Measurements from ENCODE around the gene PTGES. TPM values are rescaled to one million over a fixed set of nuclear protein-coding genes. Genes with fewer than 3 reads are reported as not detected.
"Not testable (repeated sequence)": the region's sequence is repeated elsewhere in the genome, so short reads cannot be mapped to it uniquely, and the experiment has no call there.

Gene PTGES
- total RNA-seq (10 to 100 TPM in 1 of 2 donors, 1 to 10 TPM in 1; 9.5 to 36.9 TPM), polyA plus RNA-seq (ENCODE audit: insufficient read depth, low read depth, low replicate concordance) (41.8 TPM)
- long read RNA-seq, donor 1, partial matches to known transcripts: 0 of 2 reads
- long read RNA-seq, donor 1, other reads (novel, unspliced or antisense): 0 of 2 reads
- long read RNA-seq, donor 2, partial matches to known transcripts: 0 of 2 reads
- long read RNA-seq, donor 2, other reads (novel, unspliced or antisense): 0 of 2 reads

GRCh38 chr9:129752900-129753729, at the start of gene PTGES:
Gene PTGES (minus strand): TSS chr9:129753042. CDS start chr9:129753012, 30 bp downstream.
- H3K4me1 ChIP-seq: peaks cover 18% of the 10 kb centered on the region
- H3K36me3 ChIP-seq (ENCODE audit: low read depth, missing control alignments): no peaks in the 10 kb centered on the region
- DNase-seq: peak; percentile 86
- intact Hi-C loops (cut with DNase I; ENCODE audit: low total_unique reads): no loop called here
- WGBS, 2 donors: 36 to 45% methylated on average over 20 to 22 of the region's 23 CpGs
- H3K9me3 ChIP-seq: no peaks in the 10 kb centered on the region
- H3K27ac ChIP-seq: peak within 1 kb of the TSS in 1 of 2 donors; percentile 15
- TF ChIP-seq POLR2A (IDR thresholded peaks at IDR 0.05) (no peak), CTCF (IDR thresholded peaks at IDR 0.05) (no peak)
- no peaks in the 10 kb centered on the region for H3K27me3 ChIP-seq
- no peak within 1 kb of the TSS for H3K4me3 ChIP-seq

GRCh38 chr9:129801504-129801903, 48.7 kb upstream of the PTGES start:
- 50 to 71% methylated on average over 17 of the region's 17 CpGs for WGBS, 2 donors
- intact Hi-C loops (cut with DNase I; ENCODE audit: low total_unique reads): no loop called here
- H3K36me3 ChIP-seq (ENCODE audit: low read depth, missing control alignments): no peaks in the 10 kb centered on the region
- H3K4me1 ChIP-seq: peaks cover 5% of the 10 kb centered on the region
- H3K9me3 ChIP-seq: no peaks in the 10 kb centered on the region
- H3K27ac ChIP-seq: no peak overlapping the region
- no peak overlapping the region for H3K4me3 ChIP-seq
- TF ChIP-seq CTCF (IDR thresholded peaks at IDR 0.05): no peak
- no peak for TF ChIP-seq POLR2A (IDR thresholded peaks at IDR 0.05)
- H3K27me3 ChIP-seq: no peaks in the 10 kb centered on the region
- no peak for DNase-seq

- no peaks in the 10 kb centered on the region for H3K9me3 ChIP-seq
- TF ChIP-seq CTCF (IDR thresholded peaks at IDR 0.05): no peak
- TF ChIP-seq POLR2A (IDR thresholded peaks at IDR 0.05): no peak
- H3K4me1 ChIP-seq: peaks cover 3% of the 10 kb centered on the region
- no peak overlapping the region for H3K27ac ChIP-seq
- H3K36me3 ChIP-seq (ENCODE audit: low read depth, missing control alignments): no peaks in the 10 kb centered on the region
- no peak overlapping the region for H3K4me3 ChIP-seq
- intact Hi-C loops (cut with DNase I; ENCODE audit: low total_unique reads): no loop called here
- no peak for DNase-seq
- no peaks in the 10 kb centered on the region for H3K27me3 ChIP-seq
- WGBS, 2 donors: 62 to 70% methylated on average over 6 of the region's 6 CpGs
Observed at GRCh38 chr9:129798973-129799372, 46.1 kb upstream of the PTGES start.

- 72 to 93% methylated on average over 2 of the region's 2 CpGs for WGBS, 2 donors
- H3K27ac ChIP-seq; H3K27me3 ChIP-seq; intact Hi-C loops (cut with DNase I; ENCODE audit: low total_unique reads); H3K4me1 ChIP-seq; H3K9me3 ChIP-seq; DNase-seq; H3K4me3 ChIP-seq; H3K36me3 ChIP-seq (ENCODE audit: low read depth, missing control alignments): not testable (repeated sequence)
Observed at GRCh38 chr9:129796029-129796428, 43.2 kb upstream of the PTGES start.

- no peaks in the 10 kb centered on the region for H3K9me3 ChIP-seq
- TF ChIP-seq POLR2A (IDR thresholded peaks at IDR 0.05) (no peak), CTCF (IDR thresholded peaks at IDR 0.05) (no peak)
- H3K4me3 ChIP-seq: no peak overlapping the region
- H3K36me3 ChIP-seq (ENCODE audit: low read depth, missing control alignments): no peaks in the 10 kb centered on the region
- intact Hi-C loops (cut with DNase I; ENCODE audit: low total_unique reads): no loop called here
- no peak for DNase-seq
- H3K4me1 ChIP-seq: peaks cover 4% of the 10 kb centered on the region
- H3K27ac ChIP-seq: no peak overlapping the region
- no peaks in the 10 kb centered on the region for H3K27me3 ChIP-seq
- 90 to 91% methylated on average over 8 of the region's 8 CpGs for WGBS, 2 donors
Observed at GRCh38 chr9:129794549-129794948, 41.7 kb upstream of the PTGES start.

All from testis (tissue), 5 donors.